ENCODE results near the gene FEZ2. TPM values are rescaled to one million over a fixed set of nuclear protein-coding genes. Genes with fewer than 3 reads are reported as not detected.

Gene FEZ2
- total and polyA plus RNA-seq, 9 donors, result 28.9 to 70.9 (median 41.3) TPM

GRCh38 chr2:36512705-36513104 lies 85.3 kb downstream of the FEZ2 start:
- intact Hi-C loops (cut with DNase I), result loop anchor here in 1 of 4 donors (10.0 kb wide), 1 partner anchor 142 kb away; no protein-coding TSS in a partner anchor
- 72 to 86% (median 79%) methylated on average over 3 of the region's 3 CpGs for WGBS, 3 donors

GRCh38 chr2:36511858-36512603 lies 85.9 kb downstream of the FEZ2 start:
- no peak for TF ChIP-seq CTCF (IDR thresholded peaks at IDR 0.05)
- TF ChIP-seq POLR2A (IDR thresholded peaks at IDR 0.05), result no peak
- TF ChIP-seq EP300 (IDR thresholded peaks at IDR 0.05), result no peak
- DNase-seq, result no peak
- no peak overlapping the region for H3K27ac ChIP-seq
- intact Hi-C loops (cut with DNase I), result loop anchor here in 1 of 4 donors (10.0 kb wide), 1 partner anchor 143 kb away; no protein-coding TSS in a partner anchor
- no peak overlapping the region for H3K4me3 ChIP-seq
- H3K9me3 ChIP-seq, result no peaks in the 10 kb centered on the region
- H3K36me3 ChIP-seq, result no peaks in the 10 kb centered on the region
- no peaks in the 10 kb centered on the region for H3K27me3 ChIP-seq
- whole genome bisulfite sequencing, 3 donors, result 94 to 95% (median 94%) methylated on average over 9 of the region's 9 CpGs
- no peaks in the 10 kb centered on the region for H3K4me1 ChIP-seq (ENCODE audit: insufficient read depth)

More at GRCh38 chr2:36512705-36513104, 85.3 kb downstream of the FEZ2 start:
- Histone ChIP-seq H3K9me3 (no peaks in the 10 kb centered on the region), H3K36me3 (no peaks in the 10 kb centered on the region), H3K27me3 (no peaks in the 10 kb centered on the region), H3K27ac (no peak overlapping the region), H3K4me1 (ENCODE audit: insufficient read depth) (no peaks in the 10 kb centered on the region), H3K4me3 (no peak overlapping the region)
- TF ChIP-seq POLR2A (IDR thresholded peaks at IDR 0.05) (no peak), EP300 (IDR thresholded peaks at IDR 0.05) (no peak), CTCF (IDR thresholded peaks at IDR 0.05) (no peak)
- DNase-seq, result no peak

GRCh38 chr2:36509075-36509474 lies 88.9 kb downstream of the FEZ2 start:
- Histone ChIP-seq H3K27ac (no peak overlapping the region), H3K4me1 (ENCODE audit: insufficient read depth) (no peaks in the 10 kb centered on the region), H3K4me3 (no peak overlapping the region), H3K27me3 (no peaks in the 10 kb centered on the region), H3K9me3 (no peaks in the 10 kb centered on the region), H3K36me3 (no peaks in the 10 kb centered on the region)
- 94 to 97% (median 95%) methylated on average over 6 of the region's 6 CpGs for WGBS, 3 donors
- DNase-seq, result no peak
- intact Hi-C loops (cut with DNase I), result loop anchor here in 2 of 4 donors (5.0 to 10.0 kb wide), 2 partner anchors 152 to 154 kb away; partner anchors contain the start of gene CRIM1 (in 2 of the 2)
- no peak for TF ChIP-seq EP300 (IDR thresholded peaks at IDR 0.05)

- intact Hi-C loops (cut with DNase I), result loop anchor here in 3 of 4 donors (2.0 to 10.0 kb wide), 3 partner anchors 150 to 153 kb away; partner anchors contain the start of gene CRIM1 (in 2 of the 3)
- no peaks in the 10 kb centered on the region for H3K9me3 ChIP-seq
- no peak overlapping the region for H3K27ac ChIP-seq
- TF ChIP-seq EP300 (IDR thresholded peaks at IDR 0.05), result no peak
- peak in 2 of 3 donors; percentile 29 to 38 for TF ChIP-seq CTCF (IDR thresholded peaks at IDR 0.05)
- TF ChIP-seq POLR2A (IDR thresholded peaks at IDR 0.05), result no peak
- no peaks in the 10 kb centered on the region for H3K4me1 ChIP-seq (ENCODE audit: insufficient read depth)
- peak in 4 of 5 donors; percentile 25 to 57 (median 38) for DNase-seq
- no peak overlapping the region for H3K4me3 ChIP-seq
- H3K27me3 ChIP-seq, result no peaks in the 10 kb centered on the region
- H3K36me3 ChIP-seq, result no peaks in the 10 kb centered on the region
Observed at GRCh38 chr2:36507408-36507812, 90.6 kb downstream of the FEZ2 start.

Other genes with a start within 250 kb of the FEZ2 start
- gene CRIM1, start 242.4 kb downstream of the FEZ2 start, total RNA-seq, result 100 to 1,000 TPM in 1 of 7 donors, 10 to 100 TPM in 6; 58.6 to 134 (median 68.1) TPM
- gene CRIM1, start 242.4 kb downstream of the FEZ2 start, polyA plus RNA-seq, result 10 to 100 TPM; 38.4 to 65.0 TPM
- gene VIT, start 98.5 kb upstream of the FEZ2 start, total RNA-seq, result 10 to 100 TPM in 5 of 7 donors, 1 to 10 TPM in 2; 2.9 to 29.7 (median 16.4) TPM
- 10 to 100 TPM; 19.4 to 26.5 TPM for gene VIT, start 98.5 kb upstream of the FEZ2 start, polyA plus RNA-seq

Measured in ovary (tissue), 9 donors.